Hepatocyte (in vitro differentiated cells): ENCODE results near the gene C9.

ENCODE experiments used
- EZH2 ChIP-seq: fragments of 200-600 bp; sonication (generic); IDR thresholded peaks from 2 replicates; pipeline ENCODE4 v1.6.1; 2016; ENCODE audit warnings: antibody characterized with exemption, mild to moderate bottlenecking, borderline replicate concordance
- TF ChIP-seq, protein P1 (sequence below): fragments of 200-600 bp; sonication (generic); IDR thresholded peaks from 2 replicates; pipeline ENCODE4 v1.5.1; 2016; ENCODE audit warnings: antibody characterized with exemption, mild to moderate bottlenecking; ENCODE audit not compliant: poor library complexity

DNA sequence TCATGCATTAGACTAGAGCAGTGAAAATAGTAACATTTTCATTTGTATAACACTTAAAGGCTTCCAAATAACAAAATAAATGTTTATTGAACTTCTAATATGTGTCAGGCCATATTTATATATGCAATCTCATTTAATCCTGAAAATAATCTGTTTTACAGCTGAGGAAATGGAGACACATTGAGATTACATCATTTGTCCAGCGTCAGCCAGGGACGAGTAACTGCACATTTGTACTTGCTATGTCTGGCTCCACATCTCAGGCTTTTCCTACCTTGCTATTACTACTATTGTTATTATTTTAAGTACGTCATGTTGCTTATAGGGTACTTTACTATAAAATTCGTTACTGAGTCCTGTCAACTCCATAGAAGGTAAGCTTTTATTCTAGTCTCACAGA lies 3.8 kb upstream of the C9 start:
- TF ChIP-seq, protein P1, sequence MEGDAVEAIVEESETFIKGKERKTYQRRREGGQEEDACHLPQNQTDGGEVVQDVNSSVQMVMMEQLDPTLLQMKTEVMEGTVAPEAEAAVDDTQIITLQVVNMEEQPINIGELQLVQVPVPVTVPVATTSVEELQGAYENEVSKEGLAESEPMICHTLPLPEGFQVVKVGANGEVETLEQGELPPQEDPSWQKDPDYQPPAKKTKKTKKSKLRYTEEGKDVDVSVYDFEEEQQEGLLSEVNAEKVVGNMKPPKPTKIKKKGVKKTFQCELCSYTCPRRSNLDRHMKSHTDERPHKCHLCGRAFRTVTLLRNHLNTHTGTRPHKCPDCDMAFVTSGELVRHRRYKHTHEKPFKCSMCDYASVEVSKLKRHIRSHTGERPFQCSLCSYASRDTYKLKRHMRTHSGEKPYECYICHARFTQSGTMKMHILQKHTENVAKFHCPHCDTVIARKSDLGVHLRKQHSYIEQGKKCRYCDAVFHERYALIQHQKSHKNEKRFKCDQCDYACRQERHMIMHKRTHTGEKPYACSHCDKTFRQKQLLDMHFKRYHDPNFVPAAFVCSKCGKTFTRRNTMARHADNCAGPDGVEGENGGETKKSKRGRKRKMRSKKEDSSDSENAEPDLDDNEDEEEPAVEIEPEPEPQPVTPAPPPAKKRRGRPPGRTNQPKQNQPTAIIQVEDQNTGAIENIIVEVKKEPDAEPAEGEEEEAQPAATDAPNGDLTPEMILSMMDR: no peak
- TF ChIP-seq EZH2: no peak
